BLaER1 treated with 17β-estradiol and CSF1 and Interleukin-3, amounts not matched to agents 10 nM and 100 nM (cell line): Measurements from ENCODE around the gene MT1A.

Source experiments
- H3K27ac ChIP-seq, 11 experiments: shearing (Covaris generic); formaldehyde crosslinking; 2 replicates each; pipeline ENCODE4 v1.8.1; 2022
- H3K27me3 ChIP-seq, 11 experiments: shearing (Covaris generic); formaldehyde crosslinking; 2 replicates each; pipeline ENCODE4 v1.8.1; 2022
- H3K36me3 ChIP-seq, 11 experiments: shearing (Covaris generic); formaldehyde crosslinking; 2 replicates each; pipeline ENCODE4 v1.8.1; 2022
- H3K4me1 ChIP-seq, 10 experiments: shearing (Covaris generic); formaldehyde crosslinking; 2 replicates each; pipeline ENCODE4 v1.8.1; 2022
- H3K4me2 ChIP-seq, 11 experiments: shearing (Covaris generic); formaldehyde crosslinking; 2 replicates each; pipeline ENCODE4 v1.8.1; 2022
- H3K4me3 ChIP-seq, 10 experiments: shearing (Covaris generic); formaldehyde crosslinking; 2 replicates each; pipeline ENCODE4 v1.8.1; 2022
- H3K9ac ChIP-seq, 11 experiments: shearing (Covaris generic); formaldehyde crosslinking; 2 replicates each; pipeline ENCODE4 v1.8.1; 2022
- H3K9me3 ChIP-seq, 11 experiments: shearing (Covaris generic); formaldehyde crosslinking; replicated peaks in 1 of 11; 2 replicates each; pipeline ENCODE4 v1.8.1; 2022
- H4K20me1 ChIP-seq, 11 experiments: shearing (Covaris generic); formaldehyde crosslinking; 2 replicates each; pipeline ENCODE4 v1.8.1; 2022
- Cebpa-rat ChIP-seq, 11 experiments: shearing (Covaris generic); IDR thresholded peaks; 2 replicates each; pipeline ENCODE4 v1.8.1; 2022

Gene MT1A

DNA sequence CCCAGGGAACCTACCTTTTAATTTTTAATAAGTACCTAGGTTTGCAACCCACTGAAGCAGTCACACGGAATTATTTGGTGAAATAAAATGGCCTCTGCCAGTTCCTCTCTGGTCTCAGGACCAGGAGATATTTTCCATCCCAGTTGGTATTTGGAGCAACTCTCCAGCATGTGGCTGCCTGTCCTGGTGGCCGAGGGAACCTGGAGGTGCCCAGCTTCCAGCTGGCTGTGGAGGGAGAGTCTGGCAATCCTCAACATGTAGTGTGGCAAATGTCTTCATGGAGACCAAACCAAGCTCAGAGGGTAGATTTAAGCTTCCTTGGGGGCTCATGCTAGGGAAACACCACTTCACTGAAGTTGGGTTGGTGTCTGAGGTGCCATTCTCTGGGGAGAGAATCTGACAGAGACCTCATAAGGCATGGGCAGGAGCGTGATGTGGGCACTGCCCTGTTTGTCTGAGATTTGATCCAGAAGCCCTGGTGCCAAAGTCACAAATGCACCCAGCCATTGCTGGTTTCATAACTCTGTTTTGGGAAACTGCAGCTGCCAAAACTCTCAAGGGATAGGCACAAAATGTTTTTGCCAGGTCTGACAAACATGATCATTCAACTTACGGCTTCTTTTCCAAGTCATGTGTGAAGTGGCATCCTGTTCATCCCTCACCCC, 46.6 kb downstream of the MT1A start:
- Histone ChIP-seq H3K27me3 (no peaks in the 10 kb centered on the region; a peak in 1 of 22 replicates), H3K4me2 (peak overlapping the region; percentile 90 to 99 (median 96)), H4K20me1 (peaks cover 0 to 12% (median 0%) of the 10 kb centered on the region in 11 experiments; a peak in 4 of 22 replicates), H3K4me3 (peak overlapping the region in 4 of 10 experiments; percentile 71 to 78 (median 74); a peak in 6 of 20 replicates), H3K36me3 (peaks cover 0 to 14% (median 3%) of the 10 kb centered on the region in 11 experiments; a peak in 4 of 22 replicates), H3K9ac (peak overlapping the region in 7 of 11 experiments; percentile 14 to 92 (median 87); a peak in 12 of 22 replicates), H3K27ac (peak overlapping the region in 7 of 11 experiments; percentile 38 to 84 (median 76); a peak in 14 of 22 replicates), H3K4me1 (peaks cover 32 to 81% (median 68%) of the 10 kb centered on the region in 10 experiments), H3K9me3 (peaks cover 10 to 16% (median 14%) of the 10 kb centered on the region in 11 experiments; a peak in 21 of 22 replicates)
- TF ChIP-seq Cebpa-rat (IDR thresholded peaks at IDR 0.05): peak in 2 of 11 experiments; percentile 27 to 45; a peak in 1 of 22 replicates

DNA sequence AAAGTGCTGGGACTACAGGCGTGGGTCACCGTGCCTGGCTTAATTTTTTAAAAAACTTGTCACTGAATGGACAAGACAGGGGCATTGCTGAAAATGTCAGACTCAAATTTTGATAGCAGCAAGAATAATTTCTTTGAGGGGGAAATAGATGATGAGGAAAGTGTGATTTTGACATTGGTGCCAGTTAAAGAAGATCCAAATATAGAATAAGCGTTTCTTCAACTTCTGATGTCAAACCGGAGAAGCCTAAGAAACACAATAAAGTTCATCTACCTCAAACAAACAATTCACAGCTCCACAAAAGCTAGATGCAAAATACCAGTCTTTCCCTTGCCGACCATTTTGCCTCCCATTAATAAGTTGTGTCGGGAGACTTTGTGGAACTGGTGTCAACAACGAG, 48.3 kb downstream of the MT1A start:
- no peak overlapping the region for H3K4me3 ChIP-seq
- peaks cover 30 to 72% (median 60%) of the 10 kb centered on the region in 10 experiments for H3K4me1 ChIP-seq
- H3K27me3 ChIP-seq: no peaks in the 10 kb centered on the region; a peak in 1 of 22 replicates
- H3K9me3 ChIP-seq: peaks cover 10 to 20% (median 14%) of the 10 kb centered on the region in 11 experiments; a peak in 21 of 22 replicates
- peaks cover 0 to 14% (median 3%) of the 10 kb centered on the region in 11 experiments; a peak in 4 of 22 replicates for H3K36me3 ChIP-seq
- H4K20me1 ChIP-seq: peaks cover 0 to 12% (median 0%) of the 10 kb centered on the region in 11 experiments; a peak in 4 of 22 replicates
- no peak for TF ChIP-seq Cebpa-rat (IDR thresholded peaks at IDR 0.05)
- H3K9ac ChIP-seq: no peak overlapping the region
- peak overlapping the region in 1 of 11 experiments; percentile 83; a peak in 1 of 22 replicates for H3K27ac ChIP-seq
- peak overlapping the region in 2 of 11 experiments; percentile 96 to 97; a peak in 2 of 22 replicates for H3K4me2 ChIP-seq

DNA sequence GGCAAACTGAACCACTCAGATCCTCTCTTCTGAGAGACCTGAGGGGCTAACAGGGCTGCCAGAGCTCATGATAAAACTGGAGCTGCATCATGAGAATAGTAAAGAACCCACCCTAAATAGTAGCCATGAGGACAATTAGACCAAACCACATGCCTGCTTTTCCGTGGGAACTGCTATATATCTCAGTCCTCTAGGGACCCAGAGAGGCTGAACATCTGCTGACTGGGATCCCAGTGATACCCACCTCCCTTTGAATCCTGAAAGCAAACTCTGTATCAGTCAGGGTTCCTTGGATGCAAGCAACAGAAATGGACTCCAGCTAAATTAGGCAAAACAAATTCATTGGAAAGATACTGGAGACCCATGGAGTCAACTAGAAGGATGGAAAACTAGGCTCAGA, 50.3 kb downstream of the MT1A start:
- no peak overlapping the region for H3K4me3 ChIP-seq
- peak overlapping the region in 1 of 11 experiments; percentile 4; a peak in 1 of 22 replicates for H3K27ac ChIP-seq
- peaks cover 10 to 20% (median 14%) of the 10 kb centered on the region in 11 experiments; a peak in 21 of 22 replicates for H3K9me3 ChIP-seq
- H3K36me3 ChIP-seq: peaks cover 0 to 14% (median 3%) of the 10 kb centered on the region in 11 experiments; a peak in 4 of 22 replicates
- H4K20me1 ChIP-seq: peaks cover 0 to 1% (median 0%) of the 10 kb centered on the region in 11 experiments; a peak in 1 of 22 replicates
- no peak overlapping the region for H3K9ac ChIP-seq
- no peak for TF ChIP-seq Cebpa-rat (IDR thresholded peaks at IDR 0.05)
- peak overlapping the region in 8 of 11 experiments; percentile 30 to 78 (median 53); a peak in 16 of 22 replicates for H3K4me2 ChIP-seq
- H3K27me3 ChIP-seq: no peaks in the 10 kb centered on the region; a peak in 1 of 22 replicates
- H3K4me1 ChIP-seq: peaks cover 18 to 58% (median 46%) of the 10 kb centered on the region in 10 experiments

DNA sequence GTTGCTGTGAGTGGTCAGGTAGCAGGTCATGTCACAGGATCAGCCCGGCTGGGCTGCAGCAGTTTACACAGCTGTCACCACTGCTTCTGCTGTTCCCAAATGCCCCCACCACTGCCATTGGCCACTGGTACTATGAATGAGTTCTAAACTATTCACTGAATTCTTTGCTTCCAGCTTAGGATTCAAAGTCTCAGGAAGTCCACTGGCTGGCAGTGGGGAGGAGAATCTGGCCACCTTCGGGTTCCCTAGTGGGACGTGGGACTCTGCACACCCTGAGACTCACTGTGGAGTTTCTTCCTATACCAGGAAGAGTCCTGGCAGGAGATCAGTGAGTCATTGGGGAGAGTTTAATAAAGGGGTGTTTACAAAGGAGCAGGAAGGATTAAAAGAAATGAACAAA, 50.7 kb downstream of the MT1A start:
- Histone ChIP-seq H3K9ac (no peak overlapping the region), H3K9me3 (peaks cover 10 to 20% (median 14%) of the 10 kb centered on the region in 11 experiments; a peak in 21 of 22 replicates), H3K27ac (no peak overlapping the region), H4K20me1 (no peaks in the 10 kb centered on the region), H3K4me3 (no peak overlapping the region), H3K4me1 (peaks cover 14 to 54% (median 42%) of the 10 kb centered on the region in 10 experiments), H3K27me3 (no peaks in the 10 kb centered on the region; a peak in 1 of 22 replicates), H3K36me3 (peaks cover 0 to 14% (median 3%) of the 10 kb centered on the region in 11 experiments; a peak in 4 of 22 replicates), H3K4me2 (peak overlapping the region in 8 of 11 experiments; percentile 30 to 78 (median 53); a peak in 15 of 22 replicates)
- no peak for TF ChIP-seq Cebpa-rat (IDR thresholded peaks at IDR 0.05)
